HuH-7 (cell line): ENCODE measurements around the gene MRPL23.

Source experiments
- DNase-seq: peaks from one replicate; pipeline ENCODE4 v3.0.0; 2011; ENCODE audit warnings: low spot score

The MRPL23 gene

DNA sequence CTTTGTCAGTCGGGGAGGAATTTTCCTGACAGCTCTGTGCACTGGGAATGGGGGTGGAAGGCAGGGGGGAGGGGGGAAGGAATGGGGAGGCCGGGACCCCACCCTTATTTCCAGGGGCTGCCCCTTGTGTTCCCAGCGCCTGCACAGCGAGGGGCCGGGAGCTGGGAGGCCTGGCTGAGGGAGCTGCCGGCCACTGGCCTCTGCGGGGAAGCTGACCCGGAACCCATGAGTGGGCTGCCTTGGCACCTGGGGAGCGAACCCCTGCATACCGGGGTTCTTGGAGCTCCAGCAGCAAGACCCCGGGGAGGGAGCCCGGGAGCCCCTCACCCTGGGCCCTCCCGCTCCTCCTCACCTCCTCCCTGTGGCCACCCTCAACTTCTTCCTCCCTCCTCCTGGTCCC, 47.0 kb downstream of the MRPL23 start:
- no peak for DNase-seq

DNA sequence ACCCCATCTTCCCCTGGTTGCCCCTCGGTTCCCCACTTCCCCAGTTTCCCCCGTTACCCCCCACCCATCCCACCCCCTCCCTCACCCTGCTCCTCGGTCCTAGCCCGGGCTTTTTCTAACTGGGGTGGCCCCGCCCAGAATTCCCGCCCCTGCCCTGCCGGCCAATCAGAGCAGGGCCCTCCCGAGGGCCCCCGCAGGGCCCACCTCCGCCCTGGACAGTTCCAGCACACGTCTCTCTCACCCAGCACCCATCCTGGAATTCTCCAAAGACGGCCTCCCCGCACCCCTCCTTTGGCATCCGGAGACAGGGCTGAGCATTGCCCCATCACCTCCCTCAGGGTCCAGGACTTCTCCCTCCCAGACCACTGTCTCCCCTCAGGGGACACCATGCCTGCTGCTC, 50.6 kb downstream of the MRPL23 start, which contains the start of gene H19:
TSS of gene H19 (minus strand) at position 88 of the 400 bp plus-strand sequence.
- DNase-seq = no peak

DNA sequence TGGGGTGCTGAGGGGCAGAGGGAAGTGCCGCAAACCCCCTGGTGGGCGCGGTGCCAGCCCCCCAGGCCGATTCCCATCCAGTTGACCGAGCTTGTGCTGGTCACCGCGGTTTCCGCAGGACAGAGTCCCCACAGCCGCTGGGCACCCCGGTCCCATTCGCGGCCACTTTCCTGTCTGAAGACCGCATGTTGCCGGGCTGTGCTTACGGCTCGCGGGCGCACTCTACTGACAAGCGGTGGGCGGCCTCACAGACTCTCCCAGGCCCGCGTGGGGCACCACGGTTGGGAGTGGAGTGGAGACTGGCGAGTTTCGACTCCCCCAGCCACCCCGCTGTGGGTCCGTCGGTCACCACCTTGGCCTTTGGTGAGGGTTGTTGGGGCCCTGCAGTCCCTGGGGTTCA, 51.2 kb downstream of the MRPL23 start:
- DNase-seq = no peak

DNA sequence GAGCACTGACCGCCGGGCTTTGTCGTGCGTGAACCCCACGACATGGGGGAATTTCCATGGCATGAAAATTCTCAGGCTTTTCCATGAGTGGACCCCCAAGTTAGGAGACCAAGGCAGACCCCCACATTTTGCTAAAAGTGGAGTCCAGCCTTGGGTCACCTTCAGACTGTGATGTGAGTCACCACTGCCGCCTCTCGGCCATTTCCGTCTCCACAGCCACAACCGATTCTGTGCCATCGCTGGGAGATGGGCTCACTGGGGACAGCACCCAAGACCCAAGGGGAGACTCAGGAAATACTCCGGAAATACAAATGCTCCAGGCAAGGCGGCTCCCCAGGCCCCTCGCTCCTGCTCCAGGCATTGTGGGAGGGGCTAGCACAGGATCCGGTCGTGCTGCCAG, 51.7 kb downstream of the MRPL23 start:
- DNase-seq = no peak

DNA sequence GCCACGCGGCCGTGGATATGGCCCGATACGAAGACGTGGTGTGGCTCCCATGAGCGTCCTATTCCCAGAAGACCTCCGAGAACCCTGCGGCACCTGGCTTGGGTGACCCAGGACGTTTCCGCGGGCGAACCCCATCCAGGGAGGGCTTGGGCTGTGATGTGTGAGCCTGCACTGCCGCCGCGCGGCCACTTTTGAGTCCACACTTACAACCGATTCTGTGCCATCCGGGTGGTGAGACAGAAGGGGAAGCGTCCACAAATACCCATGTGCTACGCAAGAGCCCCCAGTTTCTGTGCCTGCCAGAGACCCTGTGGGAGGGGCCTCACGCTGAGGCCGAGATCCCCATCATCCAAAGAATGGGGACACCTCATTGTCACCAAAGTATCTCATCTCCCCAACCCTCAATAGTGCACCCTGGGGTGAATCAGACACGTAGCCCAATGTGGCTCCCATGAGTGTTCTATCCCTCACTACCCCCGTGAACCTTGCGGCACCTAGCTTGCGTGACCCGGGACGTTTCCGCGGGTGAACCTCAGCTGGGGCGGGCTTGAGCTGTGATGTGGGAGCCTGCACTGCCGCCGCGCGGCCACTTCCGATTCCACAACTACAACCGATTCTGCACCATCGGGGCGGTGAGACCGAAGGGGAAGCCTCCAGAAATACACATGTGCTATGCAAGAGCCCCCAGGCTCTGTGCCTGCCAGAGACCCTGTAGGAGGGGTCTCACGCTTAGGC, 55.1 kb downstream of the MRPL23 start:
- DNase-seq = no peak

DNA sequence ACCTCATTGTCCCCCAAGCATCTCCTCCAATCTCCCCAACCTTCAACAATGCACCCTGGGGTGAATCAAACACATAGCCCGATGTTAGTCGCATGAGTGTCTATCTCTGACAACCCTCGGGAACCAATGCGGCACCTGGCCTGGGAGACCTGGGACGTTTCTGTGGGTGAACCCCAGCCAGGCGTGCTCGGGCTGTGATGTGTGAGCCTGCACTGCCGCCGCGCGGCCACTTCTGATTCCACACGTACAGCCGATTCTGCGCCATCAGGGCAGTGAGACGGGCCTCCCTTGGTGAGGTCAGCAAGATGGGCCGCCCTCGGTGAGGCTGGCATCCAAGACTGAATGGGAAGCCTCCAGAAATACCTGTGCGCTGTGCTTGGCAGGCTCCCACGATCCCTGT, 55.7 kb downstream of the MRPL23 start:
- no peak for DNase-seq

DNA sequence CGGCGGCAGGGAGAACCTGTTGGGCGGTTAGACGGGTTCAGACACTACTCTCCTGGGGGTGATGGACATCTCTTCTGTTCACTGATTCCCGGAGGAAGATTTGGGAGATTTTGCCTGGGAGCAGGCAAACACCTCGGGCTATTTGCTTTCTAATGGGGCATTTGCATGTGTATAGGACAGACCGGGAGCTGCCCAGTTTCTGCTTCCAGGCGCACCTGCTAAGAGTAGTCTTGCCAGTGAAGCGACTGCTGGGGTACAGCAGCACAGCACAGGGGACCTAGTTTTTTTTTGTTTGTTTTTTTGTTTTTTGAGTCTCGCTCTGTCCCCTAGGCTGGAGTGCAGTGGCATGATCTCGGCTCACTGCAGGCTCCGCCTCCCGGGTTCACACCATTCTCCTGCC, 57.3 kb downstream of the MRPL23 start:
- DNase-seq = no peak
